Measurements from ENCODE around the gene FHIT.

FHIT gene

DNA sequence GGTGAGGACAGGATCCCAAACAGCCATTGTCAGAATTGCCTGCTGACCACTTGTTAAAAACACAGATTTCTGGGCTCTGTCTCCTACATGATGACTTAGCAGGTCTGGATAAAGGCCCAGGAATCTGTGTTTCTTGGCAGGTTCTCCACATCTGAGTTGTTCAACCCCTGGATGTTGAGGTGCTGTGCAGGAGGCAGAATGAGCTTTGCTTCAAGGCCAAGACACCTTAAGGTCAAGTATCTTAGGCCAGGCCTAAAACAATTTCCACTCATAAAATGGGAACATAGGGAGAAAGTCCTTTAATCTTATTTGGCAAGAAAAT is 1522.7 kb downstream of the FHIT start:
- DNase-seq: no peak

DNA sequence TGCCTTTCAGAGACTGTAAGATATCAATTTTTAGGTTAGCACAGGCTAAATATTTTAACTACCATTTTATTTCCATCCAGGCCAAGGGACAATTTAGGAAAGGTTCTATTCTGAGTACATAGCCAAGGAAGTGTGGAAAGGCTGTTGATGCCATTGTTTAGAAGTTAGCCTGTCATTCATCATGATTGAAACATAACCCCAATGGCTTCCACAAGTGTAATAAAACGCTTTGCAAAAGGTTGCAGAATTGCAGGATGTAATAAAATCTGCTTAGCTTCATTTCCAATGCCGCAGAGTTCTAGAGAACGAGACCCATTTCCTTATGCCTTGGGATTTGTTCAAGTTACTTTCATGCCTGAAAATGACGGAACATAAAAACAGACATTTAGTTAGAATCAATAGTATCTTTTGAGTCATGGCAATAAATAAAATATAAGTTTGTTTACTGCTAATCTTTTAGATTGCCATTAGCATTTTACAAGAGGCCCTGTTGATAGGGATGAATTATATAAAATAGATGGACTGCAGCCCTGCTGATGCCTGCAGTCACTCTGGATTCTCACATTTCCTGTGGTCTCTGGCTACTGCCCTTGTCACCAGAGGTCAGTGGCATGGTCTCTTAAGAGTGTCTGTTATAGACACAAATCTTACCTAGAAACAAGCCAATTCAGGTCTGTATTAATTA is 1523.2 kb downstream of the FHIT start:
- no peak for DNase-seq

DNA sequence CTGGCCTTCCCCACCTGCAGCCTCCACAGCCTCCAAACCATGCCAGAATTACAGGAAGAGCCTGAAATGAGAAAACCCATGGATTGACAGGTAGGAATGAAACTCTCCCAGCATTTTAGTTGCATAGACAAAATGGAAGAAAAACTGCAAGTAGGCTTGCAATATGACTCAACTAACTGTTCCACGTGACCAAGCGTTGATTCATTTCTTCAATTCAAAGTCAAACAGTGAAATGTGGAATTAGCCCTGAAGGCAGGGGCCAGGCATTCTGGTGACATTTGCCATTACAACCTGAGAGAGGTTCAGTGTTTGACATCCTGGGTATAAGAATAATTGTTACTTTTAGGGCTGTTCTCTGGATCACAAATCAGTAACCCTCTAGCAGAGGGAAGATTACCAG is 1525.0 kb downstream of the FHIT start:
- DNase-seq: no peak

DNA sequence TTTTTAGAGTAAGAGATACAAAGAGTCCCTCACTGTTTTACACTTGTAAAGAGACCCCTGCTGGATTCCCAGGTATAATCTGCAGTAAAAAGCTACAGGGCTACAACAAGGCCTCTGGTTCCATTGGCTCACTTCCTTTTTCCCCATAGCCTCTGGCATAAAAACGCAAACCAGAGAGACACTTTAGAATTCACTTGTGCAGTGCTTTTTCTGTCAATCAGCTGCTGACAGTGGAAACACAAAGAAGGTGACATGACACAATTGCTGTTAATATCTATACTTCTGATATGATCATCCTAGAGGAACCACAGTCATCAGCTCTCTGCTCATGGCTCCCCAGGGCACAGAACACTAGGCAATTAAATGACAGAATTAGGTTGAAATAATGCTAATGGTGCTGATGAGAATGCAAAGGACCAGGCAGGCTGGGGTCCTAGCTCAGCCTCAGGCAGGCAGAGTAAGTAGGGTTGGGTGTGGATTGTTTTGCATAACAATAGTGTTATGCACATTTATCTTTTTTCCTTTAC is 1533.5 kb downstream of the FHIT start:
- no peak for DNase-seq

DNA sequence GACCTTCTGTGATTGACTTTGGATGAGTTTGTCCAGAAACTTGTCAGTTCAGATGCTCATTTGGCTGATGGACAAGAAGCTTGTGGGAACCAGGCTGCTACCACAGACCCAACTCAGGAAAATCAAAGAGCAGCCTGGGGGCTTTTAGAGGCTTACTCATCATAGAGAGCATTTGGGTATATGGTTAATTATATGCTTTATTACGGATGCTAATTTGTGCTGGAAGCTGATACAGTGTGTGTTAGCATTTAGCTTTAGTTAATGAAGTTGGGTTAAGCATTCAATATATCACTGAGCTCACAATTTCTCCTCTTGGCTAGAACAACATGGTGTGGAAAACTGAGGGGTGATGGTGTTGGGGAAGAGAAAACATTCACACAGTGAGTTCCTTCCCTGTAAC is 1537.2 kb downstream of the FHIT start:
- DNase-seq: no peak

DNA sequence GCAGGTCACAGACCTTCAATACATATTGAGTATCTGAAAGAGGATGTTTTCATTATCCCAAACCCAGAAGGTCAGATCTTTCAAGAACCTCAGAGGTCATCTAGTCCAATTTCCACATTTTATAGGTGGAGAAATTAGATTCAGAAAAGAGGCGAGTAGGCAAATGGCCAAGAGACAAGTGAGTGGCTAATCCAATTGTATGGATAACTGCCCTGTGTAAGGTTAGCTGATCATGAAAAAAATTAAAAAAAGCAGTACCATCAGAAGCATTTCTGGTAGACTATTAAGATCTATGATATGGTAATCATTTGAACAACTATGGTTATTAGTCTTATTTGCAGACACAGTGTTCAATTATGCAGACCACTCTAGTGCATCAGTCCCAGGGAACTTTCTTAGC is 1540.7 kb downstream of the FHIT start:
- DNase-seq: no peak

DNA sequence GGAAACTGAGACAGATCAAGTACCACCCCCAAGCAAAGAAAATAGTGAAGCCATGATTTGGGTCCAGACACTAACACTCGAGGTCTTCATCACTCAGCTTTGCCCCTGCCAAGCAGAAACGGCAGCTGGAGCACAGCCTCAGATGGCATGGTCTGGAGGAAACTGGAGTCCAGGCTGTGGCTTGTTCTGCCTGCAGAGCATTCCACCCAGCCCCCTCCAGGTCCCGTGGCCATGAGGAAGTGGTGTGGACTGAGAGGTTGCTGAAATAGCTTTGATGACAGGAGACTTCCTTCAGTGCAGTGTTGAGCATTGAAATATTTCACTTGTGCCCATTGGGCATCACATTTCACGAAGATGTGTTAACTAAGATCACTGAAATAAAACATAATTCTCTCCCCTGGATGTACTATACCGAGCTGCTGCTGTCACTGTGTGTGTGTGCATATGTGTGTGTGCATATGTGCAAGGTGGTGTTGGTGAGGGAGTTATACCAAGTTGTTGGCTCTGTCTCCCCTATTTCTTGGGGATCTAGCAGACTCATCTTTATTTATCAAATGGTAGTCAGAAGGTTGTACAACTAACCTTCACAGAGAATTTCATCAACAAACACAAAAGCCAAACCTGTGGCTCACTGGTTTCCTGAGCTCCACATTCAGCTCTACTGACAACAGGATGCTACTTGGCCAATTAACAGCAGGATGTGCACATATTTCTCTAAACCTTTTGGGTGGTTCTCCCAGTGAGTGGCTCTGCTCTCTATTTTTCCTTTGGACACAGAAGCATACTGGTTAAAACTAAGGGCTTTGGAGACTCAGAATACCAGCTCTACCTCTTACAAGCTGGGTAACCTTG is 1541.3 kb downstream of the FHIT start:
- peak; percentile 9 to 45 for DNase-seq

DNA sequence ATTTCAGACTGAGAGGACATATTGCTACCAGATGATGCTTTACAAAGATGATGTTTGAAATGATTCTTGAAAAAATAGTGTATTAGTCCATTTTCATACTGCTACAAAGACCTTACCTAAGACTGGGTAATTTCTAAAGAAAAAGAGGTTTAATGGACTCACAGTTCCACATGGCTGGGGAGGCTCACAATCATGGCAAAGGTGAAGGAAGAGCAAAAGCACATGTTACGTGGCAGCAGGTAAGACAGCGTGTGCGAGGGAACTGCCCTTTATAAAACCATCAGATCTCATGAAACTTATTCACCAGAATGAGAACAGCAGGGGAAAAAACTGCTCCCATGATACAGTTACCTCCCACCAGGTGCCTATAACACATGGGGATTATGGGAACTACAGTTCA is 1543.0 kb downstream of the FHIT start:
- no peak for DNase-seq

DNA sequence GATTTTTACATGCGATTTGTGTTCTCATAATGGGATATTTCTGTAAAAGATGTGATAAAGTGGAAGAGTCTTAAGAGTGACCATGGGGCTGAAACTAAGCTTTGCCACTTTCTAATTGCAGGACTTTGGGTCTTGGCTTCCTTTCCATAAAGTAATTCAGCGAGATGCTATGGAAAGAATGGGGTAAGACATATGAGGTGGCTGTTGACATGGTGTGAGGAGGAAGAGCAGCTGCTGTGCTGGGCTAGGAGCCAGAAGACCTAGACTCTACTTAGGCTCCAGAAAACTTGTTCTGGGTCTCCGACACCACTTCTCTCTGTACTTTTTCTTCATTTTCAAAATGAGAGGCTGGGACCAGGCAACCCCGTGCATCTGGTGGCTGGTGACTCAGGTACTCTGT is 1547.0 kb downstream of the FHIT start:
- DNase-seq: no peak

DNA sequence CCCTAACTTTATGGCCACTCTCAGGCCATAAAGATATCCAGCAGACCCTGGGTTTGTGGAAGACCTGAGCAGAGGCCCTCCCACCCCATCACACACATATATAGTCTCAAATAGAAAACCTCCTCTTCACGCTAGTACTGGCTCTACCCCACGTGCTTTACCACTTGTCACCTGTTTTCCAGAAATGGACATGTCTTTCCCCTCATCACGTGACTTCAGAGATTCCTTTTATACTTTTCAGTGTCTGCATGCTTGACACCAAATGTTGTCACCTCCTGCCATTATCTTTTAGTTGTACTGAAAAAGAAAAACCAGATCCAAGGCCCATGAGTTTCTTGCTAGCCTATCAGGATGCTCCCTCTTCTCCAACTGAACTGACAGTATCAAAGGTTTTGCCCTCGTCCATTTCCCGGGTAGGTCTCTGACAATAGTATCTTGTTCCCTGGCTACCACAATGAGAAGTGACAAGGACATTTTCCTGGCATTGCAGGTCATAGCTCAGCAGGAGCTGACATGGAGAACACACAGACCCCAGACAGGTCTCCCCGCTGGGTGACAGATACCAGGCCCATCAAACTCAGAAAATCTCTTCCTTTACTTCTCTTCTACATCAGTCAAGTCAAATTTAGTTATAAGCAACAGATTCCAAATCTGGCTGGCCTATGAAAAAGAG is 1551.5 kb downstream of the FHIT start:
- DNase-seq: no peak

All from CD4-positive, alpha-beta T cell treated with Interleukin-1 beta for 1 hour (primary cell).